Kidney (tissue), 14 donors: ENCODE data around the gene FAM120A. TPM values are rescaled to one million over a fixed set of nuclear protein-coding genes. Genes with fewer than 3 reads are reported as not detected.

Experiments
- DNase-seq, 5 donors: peaks; one replicate each; pipeline ENCODE4 v3.0.0-alpha.2; 2013 to 2020
- FAIRE-seq: peaks from 2 replicates; lab custom pipeline; 2012; peaks lifted over from hg19 to GRCh38; lab: Jason Lieb, UNC
- H3K27ac ChIP-seq, 2 donors: one replicate each; pipeline ENCODE4 v1.7.0; 2013; ENCODE audit warnings: low read depth in 2 of 2, low read length in 2 of 2, inconsistent platforms in 1 of 2
- H3K27me3 ChIP-seq: one replicate; pipeline ENCODE4 v1.7.1; 2013; ENCODE audit warnings: low read length, inconsistent platforms; ENCODE audit not compliant: control insufficient read depth, insufficient read depth
- H3K36me3 ChIP-seq, 3 donors: one replicate each; pipeline versions ENCODE4 v1.7.0 to v1.7.1; 2013; ENCODE audit warnings: low read length in 3 of 3, control low read depth in 1 of 3, inconsistent platforms in 1 of 3; ENCODE audit not compliant: insufficient read depth in 3 of 3, control insufficient read depth in 2 of 3
- H3K4me1 ChIP-seq, 3 donors: one replicate each; pipeline versions ENCODE4 v1.7.0 to v1.7.1; 2013; ENCODE audit warnings: low read length in 3 of 3, inconsistent platforms in 1 of 3, low read depth in 1 of 3; ENCODE audit not compliant: control insufficient read depth in 2 of 3, insufficient read depth in 2 of 3
- H3K4me3 ChIP-seq, 3 donors: one replicate each; pipeline versions ENCODE4 v1.7.0 to v1.8.1; 2013; ENCODE audit warnings: low read length in 3 of 3, control low read depth in 1 of 3, inconsistent platforms in 1 of 3
- H3K9ac ChIP-seq, 3 donors: one replicate each; pipeline versions ENCODE4 v1.7.0 to v1.7.1; 2013; ENCODE audit warnings: low read length in 3 of 3, control low read depth in 1 of 3, inconsistent platforms in 1 of 3
- H3K9me3 ChIP-seq, 3 donors: one replicate each; pipeline versions ENCODE4 v1.7.0 to v1.7.1; 2013; ENCODE audit warnings: low read length in 3 of 3, control low read depth in 1 of 3, inconsistent platforms in 1 of 3; ENCODE audit not compliant: control insufficient read depth in 2 of 3, insufficient read depth in 1 of 3
- CTCF ChIP-seq: IDR thresholded peaks from 3 replicates; pipeline ENCODE4 v1.5.1; 2012; ENCODE audit warnings: mild to moderate bottlenecking, moderate library complexity, borderline replicate concordance; ENCODE audit not compliant: insufficient read depth; ENCODE audit errors: extremely low read depth
- intact Hi-C: fragments of 100-400 bp; cut with DNase I; formaldehyde crosslinking; loops from one replicate; pipeline ENCODE4 v1.11.1; 2022
- polyA plus RNA-seq: library from polyadenylated mRNA; stranded (reverse); fragments of 350-450 nt; fragmentation: Illumina TruSeq; extraction: RNeasy Lipid Tissue Mini Kit (QIAGEN cat#74804); gene quantifications from one replicate; pipeline ENCODE4 v1.2.3, GENCODE V29; 2014; ENCODE audit warnings: low read depth, low replicate concordance; ENCODE audit not compliant: insufficient read depth
- total RNA-seq: library from RNA; stranded (reverse); fragmentation: NEBNext Ultra II Directional; extraction: Animal tissue kit (Norgen Biotek cat#: 25700); gene quantifications from one replicate; pipeline ENCODE4 v1.2.1, GENCODE V29; 2021
- donor health status: control.
- donor health status: control.
- donor health status: control.
- donor health status: control.
- donor health status: control.
- donor health status: DM: yes; HTN: yes; CAD: no.
- donor health status: Normal renal cell carcinoma (clear cell type).

The FAM120A gene
- total and polyA plus RNA-seq, 2 donors from 2014 or later: 43.7 to 127 TPM

- DNase-seq: no peak
- no peak overlapping the region for H3K9ac ChIP-seq
- H3K27ac ChIP-seq: no peak overlapping the region
- peaks cover 0 to 2% (median 0%) of the 10 kb centered on the region in 3 donors for H3K36me3 ChIP-seq
- intact Hi-C loops: no loop called here
- no peaks in the 10 kb centered on the region for H3K9me3 ChIP-seq
- H3K4me1 ChIP-seq: peaks cover 5 to 17% (median 6%) of the 10 kb centered on the region in 3 donors
- no peak for FAIRE-seq
- H3K27me3 ChIP-seq: no peaks in the 10 kb centered on the region
- H3K4me3 ChIP-seq: no peak overlapping the region
- TF ChIP-seq CTCF: no peak
These were observed 21.9 kb downstream of the FAM120A start for GRCh38 chr9:93473411-93473810.

DNA sequence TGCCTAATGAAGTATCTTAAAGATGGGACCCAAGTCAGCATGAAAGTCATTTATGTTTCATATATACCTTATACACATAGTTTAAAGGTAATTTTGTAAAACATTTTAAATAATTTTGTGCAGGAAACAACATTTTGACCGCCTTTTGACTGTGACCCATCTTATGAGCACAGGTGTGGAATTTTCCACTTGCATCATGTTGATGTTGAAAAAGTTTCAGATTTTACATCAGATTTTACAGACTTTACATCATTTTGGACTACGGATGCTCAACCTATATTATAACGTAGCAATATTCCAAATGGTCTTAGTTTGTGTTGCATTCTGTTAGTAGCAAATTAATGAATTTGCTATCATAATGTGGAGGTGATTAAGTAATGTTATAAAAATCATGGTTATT lies 23.6 kb downstream of the FAM120A start:
- H3K36me3 ChIP-seq: peaks cover 0 to 2% (median 0%) of the 10 kb centered on the region in 3 donors
- H3K27ac ChIP-seq: no peak overlapping the region
- H3K9me3 ChIP-seq: no peaks in the 10 kb centered on the region
- no peak for TF ChIP-seq CTCF
- no peak for FAIRE-seq
- no peak overlapping the region for H3K9ac ChIP-seq
- peaks cover 0 to 2% (median 0%) of the 10 kb centered on the region in 3 donors for H3K4me1 ChIP-seq
- intact Hi-C loops: no loop called here
- no peaks in the 10 kb centered on the region for H3K27me3 ChIP-seq
- no peak overlapping the region for H3K4me3 ChIP-seq
- no peak for DNase-seq

DNA sequence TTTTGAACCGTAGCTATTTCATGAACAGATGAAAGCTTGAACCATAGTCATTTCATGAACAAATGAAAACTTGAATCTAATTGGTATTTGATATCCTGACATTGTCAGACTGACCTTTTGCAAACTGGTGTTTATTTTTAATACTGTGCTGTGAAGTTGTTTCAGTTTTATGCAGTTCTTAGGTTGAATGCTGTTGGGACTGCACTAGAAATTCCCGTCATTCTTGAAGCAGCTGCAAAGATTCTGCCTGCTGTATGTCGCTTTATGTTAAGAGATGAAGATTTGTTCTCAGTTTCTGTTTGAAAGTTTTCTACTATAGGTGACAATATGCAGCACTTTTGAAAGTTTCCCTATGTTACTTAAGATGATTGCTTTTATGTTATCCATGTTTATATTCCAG lies 24.4 kb downstream of the FAM120A start:
- Histone ChIP-seq H3K4me3 (no peak overlapping the region), H3K9ac (no peak overlapping the region), H3K27me3 (no peaks in the 10 kb centered on the region), H3K4me1 (no peaks in the 10 kb centered on the region), H3K9me3 (no peaks in the 10 kb centered on the region), H3K27ac (no peak overlapping the region), H3K36me3 (peaks cover 0 to 2% (median 0%) of the 10 kb centered on the region in 3 donors)
- DNase-seq (no peak), FAIRE-seq (no peak)
- intact Hi-C loops: no loop called here
- no peak for TF ChIP-seq CTCF

- Histone ChIP-seq H3K27ac (no peak overlapping the region), H3K9me3 (no peaks in the 10 kb centered on the region), H3K4me1 (no peaks in the 10 kb centered on the region), H3K36me3 (peaks cover 0 to 2% (median 0%) of the 10 kb centered on the region in 3 donors), H3K9ac (no peak overlapping the region), H3K4me3 (no peak overlapping the region), H3K27me3 (no peaks in the 10 kb centered on the region)
- intact Hi-C loops: no loop called here
- no peak for TF ChIP-seq CTCF
- FAIRE-seq: no peak
- DNase-seq: no peak
These were observed 25.4 kb downstream of the FAM120A start for GRCh38 chr9:93476924-93477323.
